ENCODE results near the gene OTUD5.
A peak's percentile ranks its signal among the peaks of the same experiment; 100 is the strongest.
"Not testable (repeated sequence)": the region's sequence is repeated elsewhere in the genome, so short reads cannot be mapped to it uniquely, and the experiment has no call there.

The OTUD5 gene

GRCh38 chrX:48897625-48898306, 59.6 kb downstream of the OTUD5 start, which contains the start of the genes PQBP1 and TIMM17B:
PQBP1 (plus strand) TSS chrX:48897930; CDS start chrX:48898510, 580 bp downstream.
TIMM17B (minus strand) TSS chrX:48897768; CDS start chrX:48897749, 19 bp downstream.
- peak within 1 kb of the TSS; percentile 89 for H3K4me3 ChIP-seq (ENCODE audit: low read depth, low read length)
- peaks cover 3% of the 10 kb centered on the region for H3K4me1 ChIP-seq (ENCODE audit: control insufficient read depth, insufficient read depth, low read length, unreplicated experiment)
- no peaks in the 10 kb centered on the region for H3K27me3 ChIP-seq (ENCODE audit: insufficient read depth, low read length)
- H3K79me2 ChIP-seq (ENCODE audit: control insufficient read depth, insufficient read depth, low read length, unreplicated experiment), result peaks cover 33% of the 10 kb centered on the region
- H3K36me3 ChIP-seq (ENCODE audit: insufficient read depth, low read length), result no peaks in the 10 kb centered on the region
- peak within 1 kb of the TSS; percentile 93 for H3K27ac ChIP-seq (ENCODE audit: low read depth, low read length)
- H2AFZ ChIP-seq (ENCODE audit: low read length, unreplicated experiment), result peak within 1 kb of the TSS; percentile 36

- peak overlapping the region; percentile 89 for H3K4me3 ChIP-seq (ENCODE audit: low read depth, low read length)
- peaks cover 33% of the 10 kb centered on the region for H3K79me2 ChIP-seq (ENCODE audit: control insufficient read depth, insufficient read depth, low read length, unreplicated experiment)
- no peaks in the 10 kb centered on the region for H3K36me3 ChIP-seq (ENCODE audit: insufficient read depth, low read length)
- peak overlapping the region; percentile 93 for H3K27ac ChIP-seq (ENCODE audit: low read depth, low read length)
- no peaks in the 10 kb centered on the region for H3K27me3 ChIP-seq (ENCODE audit: insufficient read depth, low read length)
- peaks cover 3% of the 10 kb centered on the region for H3K4me1 ChIP-seq (ENCODE audit: control insufficient read depth, insufficient read depth, low read length, unreplicated experiment)
- peak overlapping the region; percentile 36 for H2AFZ ChIP-seq (ENCODE audit: low read length, unreplicated experiment)
Observed at GRCh38 chrX:48897157-48897624, 60.2 kb downstream of the OTUD5 start.

- Histone ChIP-seq H3K27me3 (ENCODE audit: insufficient read depth, low read length) (no peaks in the 10 kb centered on the region), H2AFZ (ENCODE audit: low read length, unreplicated experiment) (no peak overlapping the region), H3K4me1 (ENCODE audit: control insufficient read depth, insufficient read depth, low read length, unreplicated experiment) (peaks cover 6% of the 10 kb centered on the region), H3K4me3 (ENCODE audit: low read depth, low read length) (peak overlapping the region; percentile 89), H3K27ac (ENCODE audit: low read depth, low read length) (peak overlapping the region; percentile 93), H3K79me2 (ENCODE audit: control insufficient read depth, insufficient read depth, low read length, unreplicated experiment) (peaks cover 33% of the 10 kb centered on the region), H3K36me3 (ENCODE audit: insufficient read depth, low read length) (no peaks in the 10 kb centered on the region)
Observed at GRCh38 chrX:48896611-48897011, 60.8 kb downstream of the OTUD5 start.

GRCh38 chrX:48894891-48895290, 62.5 kb downstream of the OTUD5 start:
- H3K27ac ChIP-seq (ENCODE audit: low read depth, low read length), result no peak overlapping the region
- H2AFZ ChIP-seq (ENCODE audit: low read length, unreplicated experiment), result no peak overlapping the region
- no peaks in the 10 kb centered on the region for H3K36me3 ChIP-seq (ENCODE audit: insufficient read depth, low read length)
- peaks cover 6% of the 10 kb centered on the region for H3K4me1 ChIP-seq (ENCODE audit: control insufficient read depth, insufficient read depth, low read length, unreplicated experiment)
- peaks cover 26% of the 10 kb centered on the region for H3K79me2 ChIP-seq (ENCODE audit: control insufficient read depth, insufficient read depth, low read length, unreplicated experiment)
- H3K27me3 ChIP-seq (ENCODE audit: insufficient read depth, low read length), result no peaks in the 10 kb centered on the region
- H3K4me3 ChIP-seq (ENCODE audit: low read depth, low read length), result no peak overlapping the region

GRCh38 chrX:48893556-48894348, 63.7 kb downstream of the OTUD5 start:
- peaks cover 6% of the 10 kb centered on the region for H3K4me1 ChIP-seq (ENCODE audit: control insufficient read depth, insufficient read depth, low read length, unreplicated experiment)
- H2AFZ ChIP-seq (ENCODE audit: low read length, unreplicated experiment), result no peak overlapping the region
- peaks cover 17% of the 10 kb centered on the region for H3K79me2 ChIP-seq (ENCODE audit: control insufficient read depth, insufficient read depth, low read length, unreplicated experiment)
- no peaks in the 10 kb centered on the region for H3K27me3 ChIP-seq (ENCODE audit: insufficient read depth, low read length)
- no peaks in the 10 kb centered on the region for H3K36me3 ChIP-seq (ENCODE audit: insufficient read depth, low read length)
- no peak overlapping the region for H3K27ac ChIP-seq (ENCODE audit: low read depth, low read length)
- H3K4me3 ChIP-seq (ENCODE audit: low read depth, low read length), result no peak overlapping the region

GRCh38 chrX:48892896-48893295, 64.5 kb downstream of the OTUD5 start:
- no peaks in the 10 kb centered on the region for H3K36me3 ChIP-seq (ENCODE audit: insufficient read depth, low read length)
- H3K27ac ChIP-seq (ENCODE audit: low read depth, low read length), result no peak overlapping the region

GRCh38 chrX:48891402-48892288, 65.8 kb downstream of the OTUD5 start:
- Histone ChIP-seq H3K36me3 (ENCODE audit: insufficient read depth, low read length) (no peaks in the 10 kb centered on the region), H3K79me2 (ENCODE audit: control insufficient read depth, insufficient read depth, low read length, unreplicated experiment) (peaks cover 13% of the 10 kb centered on the region), H2AFZ (ENCODE audit: low read length, unreplicated experiment) (peak overlapping the region; percentile 25), H3K4me1 (ENCODE audit: control insufficient read depth, insufficient read depth, low read length, unreplicated experiment) (peaks cover 5% of the 10 kb centered on the region), H3K27me3 (ENCODE audit: insufficient read depth, low read length) (no peaks in the 10 kb centered on the region), H3K27ac (ENCODE audit: low read depth, low read length) (no peak overlapping the region), H3K4me3 (ENCODE audit: low read depth, low read length) (peak overlapping the region; percentile 84)

More at GRCh38 chrX:48892896-48893295, 64.5 kb downstream of the OTUD5 start:
- no peak overlapping the region for H3K4me3 ChIP-seq (ENCODE audit: low read depth, low read length)
- H2AFZ ChIP-seq (ENCODE audit: low read length, unreplicated experiment), result no peak overlapping the region
- peaks cover 17% of the 10 kb centered on the region for H3K79me2 ChIP-seq (ENCODE audit: control insufficient read depth, insufficient read depth, low read length, unreplicated experiment)
- no peaks in the 10 kb centered on the region for H3K27me3 ChIP-seq (ENCODE audit: insufficient read depth, low read length)
- peaks cover 6% of the 10 kb centered on the region for H3K4me1 ChIP-seq (ENCODE audit: control insufficient read depth, insufficient read depth, low read length, unreplicated experiment)

- Histone ChIP-seq H3K27me3 (ENCODE audit: insufficient read depth, low read length) (no peaks in the 10 kb centered on the region), H3K36me3 (ENCODE audit: insufficient read depth, low read length) (no peaks in the 10 kb centered on the region), H3K4me3 (ENCODE audit: low read depth, low read length) (peak overlapping the region; percentile 84), H3K4me1 (ENCODE audit: control insufficient read depth, insufficient read depth, low read length, unreplicated experiment) (peaks cover 3% of the 10 kb centered on the region), H3K27ac (ENCODE audit: low read depth, low read length) (no peak overlapping the region), H2AFZ (ENCODE audit: low read length, unreplicated experiment) (peak overlapping the region; percentile 6), H3K79me2 (ENCODE audit: control insufficient read depth, insufficient read depth, low read length, unreplicated experiment) (peaks cover 8% of the 10 kb centered on the region)
Observed at GRCh38 chrX:48890934-48891401, 66.4 kb downstream of the OTUD5 start.

- Histone ChIP-seq H3K79me2 (ENCODE audit: control insufficient read depth, insufficient read depth, low read length, unreplicated experiment) (peaks cover 4% of the 10 kb centered on the region), H3K27ac (ENCODE audit: low read depth, low read length) (no peak overlapping the region), H3K4me3 (ENCODE audit: low read depth, low read length) (peak overlapping the region; percentile 84), H3K27me3 (ENCODE audit: insufficient read depth, low read length) (no peaks in the 10 kb centered on the region), H2AFZ (ENCODE audit: low read length, unreplicated experiment) (peak overlapping the region; percentile 6), H3K36me3 (ENCODE audit: insufficient read depth, low read length) (no peaks in the 10 kb centered on the region), H3K4me1 (ENCODE audit: control insufficient read depth, insufficient read depth, low read length, unreplicated experiment) (peaks cover 3% of the 10 kb centered on the region)
Observed at GRCh38 chrX:48890296-48890925, 67.0 kb downstream of the OTUD5 start.

- not testable (repeated sequence) for H3K4me3 ChIP-seq (ENCODE audit: low read depth, low read length); H3K4me1 ChIP-seq (ENCODE audit: control insufficient read depth, insufficient read depth, low read length, unreplicated experiment); H3K36me3 ChIP-seq (ENCODE audit: insufficient read depth, low read length); H3K79me2 ChIP-seq (ENCODE audit: control insufficient read depth, insufficient read depth, low read length, unreplicated experiment); H2AFZ ChIP-seq (ENCODE audit: low read length, unreplicated experiment); H3K27me3 ChIP-seq (ENCODE audit: insufficient read depth, low read length); H3K27ac ChIP-seq (ENCODE audit: low read depth, low read length)
Observed at GRCh38 chrX:48886586-48886985, 70.8 kb downstream of the OTUD5 start.
